Glutamatergic neuron (in vitro differentiated cells): Measurements from ENCODE around the gene CFAP58. TPM values are rescaled to one million over a fixed set of nuclear protein-coding genes. Genes with fewer than 3 reads are reported as not detected.

Experiments used
- DNase-seq: peaks from one replicate; pipeline ENCODE4 v3.0.0; 2022
- H3K27ac Mint-ChIP-seq: one replicate; pipeline ENCODE4 v1.8.0; 2020; ENCODE audit warnings: mild to moderate bottlenecking, mixed read lengths, inconsistent platforms; ENCODE audit not compliant: unreplicated experiment
- H3K27me3 Mint-ChIP-seq: one replicate; pipeline ENCODE4 v1.8.0; 2020; ENCODE audit warnings: mild to moderate bottlenecking, moderate library complexity, mixed read lengths, inconsistent platforms; ENCODE audit not compliant: unreplicated experiment
- H3K36me3 Mint-ChIP-seq: one replicate; pipeline ENCODE4 v1.8.0; 2020; ENCODE audit warnings: mild to moderate bottlenecking, mixed read lengths, inconsistent platforms; ENCODE audit not compliant: unreplicated experiment
- H3K4me1 Mint-ChIP-seq: one replicate; pipeline ENCODE4 v1.8.0; 2020; ENCODE audit warnings: mild to moderate bottlenecking, low read depth, mixed read lengths, inconsistent platforms; ENCODE audit not compliant: unreplicated experiment
- H3K4me3 Mint-ChIP-seq: one replicate; pipeline ENCODE4 v1.8.0; 2020; ENCODE audit warnings: mild to moderate bottlenecking, mixed read lengths, inconsistent platforms; ENCODE audit not compliant: unreplicated experiment
- H3K9me3 Mint-ChIP-seq: one replicate; pipeline ENCODE4 v1.8.0; 2020; ENCODE audit warnings: mild to moderate bottlenecking, moderate library complexity, mixed read lengths, inconsistent platforms; ENCODE audit not compliant: unreplicated experiment
- total RNA-seq: library from RNA; stranded (reverse); fragmentation: NEBNext Ultra II Directional; extraction: Animal tissue kit (Norgen Biotek cat#: 25700); gene quantifications from one replicate; pipeline ENCODE4 v1.2.1, GENCODE V29; 2021; ENCODE audit not compliant: unreplicated experiment
- TF ChIP-seq, protein P1 (sequence below): fragments of 200-600 bp; sonication (generic); IDR thresholded peaks from one replicate; pipeline ENCODE4 v1.5.0; 2021; ENCODE audit not compliant: partially characterized antibody, unreplicated experiment

Gene CFAP58
- total RNA-seq, 1 donor from 2014 or later = 2.2 TPM

DNA sequence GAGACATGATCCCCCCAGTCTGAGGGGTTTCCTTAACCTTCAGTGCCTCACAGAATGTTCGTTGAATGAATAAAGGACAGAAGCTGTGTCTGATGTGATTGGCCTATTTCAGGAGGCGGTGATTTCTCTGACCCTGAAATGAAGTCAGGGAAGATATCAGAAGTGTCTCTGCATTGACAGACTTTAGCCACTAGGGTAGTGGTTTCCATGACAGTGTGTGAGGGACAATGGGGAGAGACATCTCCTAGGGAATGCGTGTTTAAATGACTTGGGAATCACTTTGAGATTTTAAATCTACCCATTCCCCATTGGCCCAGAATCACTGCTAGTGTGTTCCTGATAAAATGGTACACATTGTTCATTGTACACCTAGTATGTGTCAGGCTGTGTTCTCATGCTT is 132.0 kb downstream of the CFAP58 start:
- Mint-ChIP-seq H3K9me3 (no peaks in the 10 kb centered on the region), H3K4me3 (no peak overlapping the region), H3K27me3 (peaks cover 2% of the 10 kb centered on the region), H3K36me3 (no peaks in the 10 kb centered on the region), H3K4me1 (peaks cover 8% of the 10 kb centered on the region), H3K27ac (no peak overlapping the region)
- TF ChIP-seq, protein P1, sequence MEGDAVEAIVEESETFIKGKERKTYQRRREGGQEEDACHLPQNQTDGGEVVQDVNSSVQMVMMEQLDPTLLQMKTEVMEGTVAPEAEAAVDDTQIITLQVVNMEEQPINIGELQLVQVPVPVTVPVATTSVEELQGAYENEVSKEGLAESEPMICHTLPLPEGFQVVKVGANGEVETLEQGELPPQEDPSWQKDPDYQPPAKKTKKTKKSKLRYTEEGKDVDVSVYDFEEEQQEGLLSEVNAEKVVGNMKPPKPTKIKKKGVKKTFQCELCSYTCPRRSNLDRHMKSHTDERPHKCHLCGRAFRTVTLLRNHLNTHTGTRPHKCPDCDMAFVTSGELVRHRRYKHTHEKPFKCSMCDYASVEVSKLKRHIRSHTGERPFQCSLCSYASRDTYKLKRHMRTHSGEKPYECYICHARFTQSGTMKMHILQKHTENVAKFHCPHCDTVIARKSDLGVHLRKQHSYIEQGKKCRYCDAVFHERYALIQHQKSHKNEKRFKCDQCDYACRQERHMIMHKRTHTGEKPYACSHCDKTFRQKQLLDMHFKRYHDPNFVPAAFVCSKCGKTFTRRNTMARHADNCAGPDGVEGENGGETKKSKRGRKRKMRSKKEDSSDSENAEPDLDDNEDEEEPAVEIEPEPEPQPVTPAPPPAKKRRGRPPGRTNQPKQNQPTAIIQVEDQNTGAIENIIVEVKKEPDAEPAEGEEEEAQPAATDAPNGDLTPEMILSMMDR = peak; percentile 39
- no peak for DNase-seq

DNA sequence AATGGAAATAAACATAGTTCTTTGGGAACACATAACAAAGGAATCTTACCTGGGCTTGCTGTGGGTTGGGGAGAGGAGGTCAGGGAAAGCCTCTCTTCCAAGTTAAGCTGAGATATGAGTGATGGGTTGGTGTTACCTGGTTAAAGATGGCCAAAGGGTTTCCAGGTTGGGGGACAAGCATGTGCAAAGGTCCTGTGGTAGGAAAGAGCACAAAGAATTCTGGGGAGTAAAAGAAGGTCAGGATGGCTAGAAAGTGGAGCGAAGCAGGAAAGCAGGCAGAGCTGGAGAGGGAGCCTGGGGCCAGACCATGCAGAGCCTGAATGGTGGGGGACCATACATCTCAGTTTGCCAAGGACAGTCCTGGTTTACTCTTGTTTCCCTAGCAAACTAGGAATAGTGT is 133.2 kb downstream of the CFAP58 start:
- TF ChIP-seq, protein P1 = no peak
- Mint-ChIP-seq H3K27me3 (peaks cover 2% of the 10 kb centered on the region), H3K4me1 (peaks cover 8% of the 10 kb centered on the region), H3K27ac (no peak overlapping the region), H3K4me3 (no peak overlapping the region), H3K36me3 (no peaks in the 10 kb centered on the region), H3K9me3 (no peaks in the 10 kb centered on the region)
- DNase-seq = no peak

DNA sequence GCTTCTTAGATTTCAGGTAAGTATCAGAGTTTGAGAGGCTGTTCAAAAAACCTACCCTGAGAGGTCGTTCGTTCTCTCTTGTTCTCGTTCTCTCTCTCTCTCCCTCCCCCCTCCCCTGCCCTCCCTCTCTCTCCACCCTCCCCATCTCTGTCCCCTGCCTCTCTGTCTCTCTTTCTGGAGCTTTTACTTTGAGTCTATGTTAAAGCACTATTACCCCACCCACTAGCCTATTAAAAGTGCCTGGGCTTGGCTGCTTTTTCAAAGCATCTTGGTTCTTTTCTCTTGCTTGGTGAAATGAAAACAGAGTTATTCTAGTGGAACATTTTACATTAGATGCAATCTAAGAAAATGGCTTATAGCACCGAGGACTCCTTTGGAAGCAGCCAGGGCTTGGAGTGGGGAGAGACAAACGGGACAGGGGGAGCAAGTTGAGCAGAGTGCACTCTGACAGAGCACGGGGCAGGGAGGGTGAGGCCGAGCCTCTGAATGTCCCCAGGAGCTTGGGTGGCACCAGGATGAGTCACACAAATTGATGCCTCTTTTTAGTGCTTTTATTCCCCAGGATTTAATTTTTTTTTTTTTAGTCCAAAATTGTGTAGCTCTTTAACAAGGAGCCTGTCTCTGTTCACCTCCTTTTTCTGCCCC is 134.3 kb downstream of the CFAP58 start:
- no peak for DNase-seq
- no peak overlapping the region for H3K27ac Mint-ChIP-seq
- no peaks in the 10 kb centered on the region for H3K36me3 Mint-ChIP-seq
- TF ChIP-seq, protein P1 = no peak
- H3K4me1 Mint-ChIP-seq = peaks cover 8% of the 10 kb centered on the region
- H3K4me3 Mint-ChIP-seq = no peak overlapping the region
- H3K9me3 Mint-ChIP-seq = peaks cover 3% of the 10 kb centered on the region
- H3K27me3 Mint-ChIP-seq = peaks cover 2% of the 10 kb centered on the region

DNA sequence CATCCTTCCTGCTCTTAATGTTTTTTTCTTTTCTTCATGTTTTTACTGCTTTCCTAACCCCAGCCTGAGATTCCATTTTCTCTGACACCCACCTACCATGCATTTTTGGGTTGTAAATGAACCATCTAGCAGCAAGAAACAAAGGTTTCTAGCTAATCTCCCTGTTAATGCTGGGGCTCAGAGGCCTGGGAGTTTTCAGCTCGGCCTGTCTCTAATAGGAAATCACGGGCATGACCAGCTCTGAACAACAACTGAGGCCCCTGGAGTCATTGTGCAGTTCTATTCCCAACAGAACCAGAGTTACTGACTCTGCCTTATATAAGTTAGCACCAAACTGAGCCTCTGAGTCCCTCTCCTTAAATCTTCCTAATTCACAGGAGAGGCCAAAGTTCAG is 134.8 kb downstream of the CFAP58 start:
- H3K4me1 Mint-ChIP-seq = peaks cover 8% of the 10 kb centered on the region
- H3K4me3 Mint-ChIP-seq = no peak overlapping the region
- TF ChIP-seq, protein P1 = no peak
- H3K36me3 Mint-ChIP-seq = no peaks in the 10 kb centered on the region
- H3K27ac Mint-ChIP-seq = no peak overlapping the region
- peaks cover 2% of the 10 kb centered on the region for H3K27me3 Mint-ChIP-seq
- peaks cover 3% of the 10 kb centered on the region for H3K9me3 Mint-ChIP-seq
- no peak for DNase-seq

DNA sequence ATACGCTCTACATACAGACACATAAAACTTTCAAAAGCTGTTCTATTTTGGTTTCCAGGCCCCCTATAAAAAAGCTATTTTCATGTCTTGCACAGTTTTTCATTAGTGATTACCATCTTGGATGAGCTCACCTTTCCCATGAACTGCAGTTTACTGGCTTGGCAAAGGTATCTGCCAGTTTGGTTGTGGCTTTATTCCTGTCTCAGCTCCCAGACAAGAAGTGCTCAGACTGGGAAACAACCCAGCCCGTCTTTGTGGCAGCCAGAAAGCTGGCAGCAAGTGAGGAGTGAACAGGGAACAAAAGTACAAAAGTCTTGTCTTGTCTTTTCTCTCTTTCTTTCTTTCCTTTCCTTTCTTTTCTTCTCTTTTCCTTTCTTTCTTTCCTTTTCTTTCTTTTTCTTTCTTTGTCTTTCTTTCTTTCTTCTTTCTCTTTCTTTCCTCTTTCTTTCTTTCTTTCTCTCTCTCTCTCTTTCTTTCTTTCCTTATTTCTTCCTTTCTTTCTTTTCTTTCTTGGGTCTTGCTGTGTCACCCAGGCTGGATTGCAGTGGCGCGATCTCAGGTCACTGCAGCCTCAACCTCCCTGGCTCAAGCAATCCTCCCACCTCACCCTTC is 138.8 kb downstream of the CFAP58 start:
- Mint-ChIP-seq H3K27me3 (no peaks in the 10 kb centered on the region), H3K36me3 (no peaks in the 10 kb centered on the region), H3K9me3 (peaks cover 3% of the 10 kb centered on the region), H3K27ac (no peak overlapping the region), H3K4me3 (no peak overlapping the region), H3K4me1 (peaks cover 6% of the 10 kb centered on the region)
- DNase-seq = no peak
- TF ChIP-seq, protein P1 = no peak
